GM12878 (cell line): Measurements from ENCODE around the gene ZCWPW2. TPM values are rescaled to one million over a fixed set of nuclear protein-coding genes. Genes with fewer than 3 reads are reported as not detected.
A peak's percentile ranks its signal among the peaks of the same experiment; 100 is the strongest.

Experiments
- ATAC-seq: fragments of 200-7000 bp; cut with Tn5 transposase; 3 replicates; pipeline ENCODE4 v1.9.1; 2020; ENCODE audit warnings: mild to moderate bottlenecking, moderate library complexity
- BruUV-seq: library from RNA; stranded (reverse); fragments of 400-500 nt; replicated peaks from 2 replicates; lab custom pipeline; 2021; lab: Mats Ljungman, UMichigan
- CTCF ChIA-PET: fragments of 300-600 bp; sonication (Branson Sonifier 250); formaldehyde crosslinking; extraction: SDS; loops from one replicate; lab custom pipeline; 2021; ENCODE audit warnings: inconsistent platforms; lab: Yijun Ruan, JAX
- POLR2A ChIA-PET: fragments of 350-600 bp; formaldehyde crosslinking; extraction: SDS; loops from one replicate; lab custom pipeline; 2021; ENCODE audit warnings: inconsistent platforms; lab: Charles Lee
- RAD21 ChIA-PET: fragments of 300-600 bp; sonication (Branson Sonifier 250); formaldehyde crosslinking; loops from one replicate; lab custom pipeline; 2023; ENCODE audit warnings: antibody characterized with exemption; ENCODE audit not compliant: unreplicated experiment; lab: Charles Lee
- SMC1A ChIA-PET: fragments of 300-600 bp; sonication (Branson Sonifier 250); formaldehyde crosslinking; loops from one replicate; lab custom pipeline; 2023; ENCODE audit not compliant: unreplicated experiment, uncharacterized antibody; lab: Charles Lee
- DNase-seq: peaks from one replicate; pipeline ENCODE4 v3.0.0-alpha.2; 2011; ENCODE audit warnings: low read depth, low spot score
- FAIRE-seq: peaks from 3 replicates; lab custom pipeline; 2011; peaks lifted over from hg19 to GRCh38; lab: Jason Lieb, UNC
- H2AFZ ChIP-seq: 2 replicates; pipeline ENCODE4 v1.6.0; 2011; ENCODE audit warnings: low read depth, low read length, control low read depth; ENCODE audit not compliant: control insufficient read depth
- H3K27ac ChIP-seq: 2 replicates; pipeline ENCODE4 v1.5.1; 2011; ENCODE audit warnings: control low read depth; ENCODE audit not compliant: control insufficient read depth, insufficient read depth
- H3K27me3 ChIP-seq, 2 experiments: replicated peaks in 1 of 2; 2 replicates each; pipeline versions ENCODE4 v1.6.0 to v1.6.1; 2011; ENCODE audit warnings: low read length in 1 of 2; ENCODE audit not compliant: control insufficient read depth in 2 of 2, insufficient read depth in 2 of 2
- H3K36me3 ChIP-seq, 2 experiments: 2 replicates each; pipeline ENCODE4 v1.5.1; 2011; ENCODE audit warnings: low read length in 1 of 2; ENCODE audit not compliant: control insufficient read depth in 2 of 2, insufficient read depth in 2 of 2
- H3K4me1 ChIP-seq: 2 replicates; pipeline ENCODE4 v1.6.1; 2011; ENCODE audit warnings: mild to moderate bottlenecking, low read length, moderate library complexity, mixed read lengths; ENCODE audit not compliant: control insufficient read depth, insufficient read depth
- H3K4me2 ChIP-seq: 2 replicates; pipeline ENCODE4 v1.6.0; 2011; ENCODE audit warnings: control low read depth; ENCODE audit not compliant: control insufficient read depth, insufficient read depth
- H3K4me3 ChIP-seq: fragments of 200-600 bp; sonication (generic); 2 replicates; pipeline ENCODE4 v1.5.1; 2016
- H3K79me2 ChIP-seq: 2 replicates; pipeline ENCODE4 v1.6.0; 2011; ENCODE audit warnings: low read length; ENCODE audit not compliant: control insufficient read depth, insufficient read depth
- H3K9ac ChIP-seq: 2 replicates; pipeline ENCODE4 v1.8.0; 2011; ENCODE audit warnings: low read length, control low read depth, mixed read lengths; ENCODE audit not compliant: control insufficient read depth, insufficient read depth
- H3K9me3 ChIP-seq: replicated peaks from 3 replicates; pipeline ENCODE4 v1.5.1; 2011; ENCODE audit warnings: mild to moderate bottlenecking, low read length; ENCODE audit not compliant: control insufficient read depth, insufficient read depth
- H4K20me1 ChIP-seq: 2 replicates; pipeline ENCODE4 v1.6.0; 2011; ENCODE audit not compliant: control insufficient read depth, insufficient read depth
- ATF2 ChIP-seq: IDR thresholded peaks from 2 replicates; pipeline ENCODE4 v1.6.1; 2012; ENCODE audit warnings: low read length, inconsistent platforms
- CBX5 ChIP-seq: sonication (generic); IDR thresholded peaks from 2 replicates; pipeline ENCODE4 v1.6.1; 2016; ENCODE audit warnings: low read depth, moderate library complexity, mild to moderate bottlenecking, inconsistent platforms
- CHD1 ChIP-seq: IDR thresholded peaks from 2 replicates; pipeline ENCODE4 v1.6.1; 2012; ENCODE audit warnings: low read depth, low read length, improper control_type of control experiment
- CHD2 ChIP-seq: IDR thresholded peaks from 2 replicates; pipeline ENCODE4 v1.6.1; 2011; ENCODE audit warnings: low read depth, low read length, improper control_type of control experiment, borderline replicate concordance
- EGR1 ChIP-seq, 2 experiments: IDR thresholded peaks; 1 replicate in 1 of 2; 2 replicates in 1 of 2; pipeline ENCODE4 v1.6.1; 2011 to 2012; ENCODE audit warnings: low read depth in 2 of 2, low read length in 2 of 2, borderline replicate concordance in 1 of 2, mild to moderate bottlenecking in 1 of 2, moderate library complexity in 1 of 2
- FOXM1 ChIP-seq: IDR thresholded peaks from 2 replicates; pipeline ENCODE4 v1.6.1; 2012; ENCODE audit warnings: low read depth, mild to moderate bottlenecking, inconsistent platforms, low read length, moderate library complexity
- GABPA ChIP-seq: IDR thresholded peaks from 2 replicates; pipeline ENCODE4 v1.6.1; 2014; ENCODE audit warnings: antibody characterized with exemption, low read depth, mild to moderate bottlenecking, inconsistent platforms
- HDGF ChIP-seq: fragments of 450-650 bp; IDR thresholded peaks from 2 replicates; pipeline ENCODE4 v1.6.1; 2016; ENCODE audit warnings: antibody characterized with exemption
- KAT2A ChIP-seq: conservative IDR thresholded peaks from 2 replicates; pipeline ENCODE4 v1.6.1; 2011; ENCODE audit warnings: low read depth, low read length; ENCODE audit not compliant: control insufficient read depth
- NFIC ChIP-seq: IDR thresholded peaks from 2 replicates; pipeline ENCODE4 v1.6.1; 2012; ENCODE audit warnings: low read depth, mild to moderate bottlenecking, inconsistent platforms, low read length, moderate library complexity
- NFXL1 ChIP-seq: fragments of 450-650 bp; IDR thresholded peaks from 2 replicates; pipeline ENCODE4 v1.6.1; 2017; ENCODE audit warnings: antibody characterized with exemption, mild to moderate bottlenecking, borderline replicate concordance
- NR2C1 ChIP-seq: fragments of 450-650 bp; IDR thresholded peaks from 2 replicates; pipeline ENCODE4 v1.6.1; 2017; ENCODE audit warnings: antibody characterized with exemption, mild to moderate bottlenecking, moderate library complexity
- NRF1 ChIP-seq: conservative IDR thresholded peaks from 2 replicates; pipeline ENCODE4 v1.6.1; 2011; ENCODE audit warnings: mild to moderate bottlenecking, low read depth, low read length, improper control_type of control experiment
- SIN3A ChIP-seq: IDR thresholded peaks from 2 replicates; pipeline ENCODE4 v1.6.1; 2012; ENCODE audit warnings: low read depth, low read length, improper control_type of control experiment
- TCF7 ChIP-seq: IDR thresholded peaks from 2 replicates; pipeline ENCODE4 v1.6.1; 2014; ENCODE audit warnings: antibody characterized with exemption, borderline replicate concordance
- ZBED1 ChIP-seq: IDR thresholded peaks from 2 replicates; pipeline ENCODE4 v1.6.1; 2016; ENCODE audit warnings: borderline replicate concordance
- ZBTB11 ChIP-seq: fragments of 450-650 bp; formaldehyde crosslinking; IDR thresholded peaks from 2 replicates; pipeline ENCODE4 v1.5.0; 2022; ENCODE audit warnings: mild to moderate bottlenecking, missing genetic modification characterization
- WGBS: methylation state at CpG from one replicate; pipeline ENCODE4 v1.1.6; 2016; ENCODE audit warnings: low lambda C conversion rate; ENCODE audit not compliant: insufficient replicate concordance, insufficient coverage; ENCODE audit errors: missing lambda C conversion rate; 5-methylcytosine and 5-hydroxymethylcytosine counted together
- in situ Hi-C: fragments of 300-500 bp; cut with MboI; formaldehyde crosslinking; loops from 9 replicates; pipeline ENCODE4 v1.14.3; 2018; ENCODE audit warnings: mixed read lengths
- intact Hi-C: fragments of 100-400 bp; cut with micrococcal nuclease; formaldehyde crosslinking; loops from one replicate; pipeline ENCODE4 v1.14.2; 2022; ENCODE audit not compliant: unreplicated experiment
- polyA plus RNA-seq, 11 experiments: library from polyadenylated mRNA; depleted of rRNA in 4 of 11; unstranded in 6 of 11; stranded (reverse) in 5 of 11; fragments of >200 nt; fragmentation: Nextera tagmentation in 4 of 11; fragmentation: Illumina TruSeq in 1 of 11; extraction: Ambion mirVana in 4 of 11; extraction: Trizol in 1 of 11; gene quantifications; 1 replicate in 1 of 11; 2 replicates in 10 of 11; pipeline versions ENCODE4 v1.2.1 to v1.2.3, GENCODE V29; 2011 to 2016; ENCODE audit warnings: inconsistent platforms in 2 of 11, missing spikeins in 2 of 11, low read depth in 1 of 11
- total RNA-seq, 4 experiments: library from RNA; depleted of rRNA in 3 of 4; stranded (reverse); fragments of >200 nt in 3 of 4; fragmentation: Illumina TruSeq in 1 of 4; extraction: Trizol in 1 of 4; gene quantifications; 2 replicates each; pipeline versions ENCODE4 v1.2.1 to v1.2.3, GENCODE V29; 2013 to 2021

ZCWPW2 gene
- total and polyA plus RNA-seq, 10 of the 15 experiments (the other 5 are each of a cell fraction or from before 2014, with no cell fraction given), result 0.09 to 0.38 (median 0.22) TPM; not detected in 3

- no peaks in the 10 kb centered on the region for H3K36me3 ChIP-seq
- no peak for DNase-seq
- H4K20me1 ChIP-seq, result no peaks in the 10 kb centered on the region
- H3K9ac ChIP-seq, result no peak overlapping the region
- H3K4me1 ChIP-seq, result no peaks in the 10 kb centered on the region
- intact Hi-C loops, result loop anchor here (10.0 kb wide), 1 partner anchor 861 kb away; the partner anchor contains the start of gene SLC4A7
- POLR2A ChIA-PET, result no interaction called here
- SMC1A ChIA-PET, result interaction anchor here (1.4 to 4.6 kb wide), 4 partner anchors 12 to 633 kb away, joined by 3 to 37 read pairs (median 6); no protein-coding TSS in a partner anchor
- no peaks in the 10 kb centered on the region for H3K27me3 ChIP-seq
- H3K4me2 ChIP-seq, result peak overlapping the region; percentile 51
- in situ Hi-C loops, result loop anchor here (10.0 to 25.0 kb wide), 2 partner anchors 861 to 1208 kb away; partner anchors contain the start of gene SLC4A7
- RAD21 ChIA-PET, result interaction anchor here (3.6 kb wide), 2 partner anchors 19 to 633 kb away, joined by 21 to 44 read pairs; no protein-coding TSS in a partner anchor
- H3K27ac ChIP-seq, result no peak overlapping the region
- TF ChIP-seq KAT2A (no peak), HDGF (no peak), NFIC (no peak), FOXM1 (no peak), TCF7 (no peak), ZBED1 (no peak), CHD1 (no peak), EGR1 (IDR thresholded peaks at IDR 0.05; ENCODE audit: borderline replicate concordance in 1 of 2, low read depth in 2 of 2, low read length in 2 of 2) (no peak), NRF1 (no peak), SIN3A (no peak), CBX5 (no peak), GABPA (no peak), ATF2 (no peak), ZBTB11 (no peak), NFXL1 (no peak), CHD2 (no peak), NR2C1 (no peak)
- no peak overlapping the region for H2AFZ ChIP-seq
- CTCF ChIA-PET, result interaction anchor here (3.6 kb wide), 1 partner anchor 18 kb away, joined by 35 read pairs; no protein-coding TSS in a partner anchor
- no TSS peak for BruUV-seq
- 92% methylated on average over 1 of the region's 1 CpG for WGBS
- no peak for FAIRE-seq
- peak overlapping the region; percentile 52 for H3K4me3 ChIP-seq
- no peaks in the 10 kb centered on the region for H3K9me3 ChIP-seq
- H3K79me2 ChIP-seq, result peaks cover 70% of the 10 kb centered on the region
- ATAC-seq, result no peak
Observed at GRCh38 chr3:28345690-28346089, 2.8 kb upstream of the ZCWPW2 start.
